Neural cell (in vitro differentiated cells): ENCODE data around the gene FSTL5.

Experiments
- EZH2 ChIP-seq: fragments of 200-600, 300-800 bp; shearing (Covaris generic), sonication (generic); IDR thresholded peaks from 2 replicates; pipeline ENCODE4 v1.6.1; 2014; ENCODE audit warnings: antibody characterized with exemption, low read length, borderline replicate concordance, mild to moderate bottlenecking; ENCODE audit not compliant: insufficient read depth, poor library complexity, severe bottlenecking
- POLR2AphosphoS5 ChIP-seq: IDR thresholded peaks from 2 replicates; pipeline ENCODE4 v1.6.1; 2012
- TF ChIP-seq, protein P1 (sequence below): fragments of 450-650 bp; IDR thresholded peaks from 2 replicates; pipeline ENCODE4 v1.5.1; 2014; ENCODE audit warnings: antibody characterized with exemption, mild to moderate bottlenecking, moderate library complexity; ENCODE audit not compliant: poor library complexity, severe bottlenecking

DNA sequence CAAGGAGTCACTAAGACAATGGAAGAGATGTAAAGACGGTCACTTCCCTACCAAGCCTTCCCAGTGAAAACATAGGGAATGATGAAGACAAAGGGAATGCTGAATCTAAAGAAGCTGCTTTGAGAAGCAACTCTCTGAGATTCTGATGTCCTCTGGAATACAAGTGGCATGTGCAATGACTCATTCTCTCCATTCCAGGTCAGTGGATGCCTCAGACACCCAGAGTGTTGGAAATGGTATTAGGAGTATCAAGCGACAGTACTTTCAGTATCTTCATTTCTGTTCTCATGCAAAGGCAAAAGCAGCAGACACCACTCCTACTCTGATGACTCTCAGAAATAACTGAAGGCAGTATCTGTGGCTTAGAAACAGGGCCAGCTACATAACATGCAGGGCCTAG is 102.6 kb downstream of the FSTL5 start:
- TF ChIP-seq, protein P1, sequence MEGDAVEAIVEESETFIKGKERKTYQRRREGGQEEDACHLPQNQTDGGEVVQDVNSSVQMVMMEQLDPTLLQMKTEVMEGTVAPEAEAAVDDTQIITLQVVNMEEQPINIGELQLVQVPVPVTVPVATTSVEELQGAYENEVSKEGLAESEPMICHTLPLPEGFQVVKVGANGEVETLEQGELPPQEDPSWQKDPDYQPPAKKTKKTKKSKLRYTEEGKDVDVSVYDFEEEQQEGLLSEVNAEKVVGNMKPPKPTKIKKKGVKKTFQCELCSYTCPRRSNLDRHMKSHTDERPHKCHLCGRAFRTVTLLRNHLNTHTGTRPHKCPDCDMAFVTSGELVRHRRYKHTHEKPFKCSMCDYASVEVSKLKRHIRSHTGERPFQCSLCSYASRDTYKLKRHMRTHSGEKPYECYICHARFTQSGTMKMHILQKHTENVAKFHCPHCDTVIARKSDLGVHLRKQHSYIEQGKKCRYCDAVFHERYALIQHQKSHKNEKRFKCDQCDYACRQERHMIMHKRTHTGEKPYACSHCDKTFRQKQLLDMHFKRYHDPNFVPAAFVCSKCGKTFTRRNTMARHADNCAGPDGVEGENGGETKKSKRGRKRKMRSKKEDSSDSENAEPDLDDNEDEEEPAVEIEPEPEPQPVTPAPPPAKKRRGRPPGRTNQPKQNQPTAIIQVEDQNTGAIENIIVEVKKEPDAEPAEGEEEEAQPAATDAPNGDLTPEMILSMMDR = no peak
- no peak for TF ChIP-seq POLR2AphosphoS5
- TF ChIP-seq EZH2 = no peak
